SHP77 treated with DMSO at 0.1 percent for 48 hours (cell line): ENCODE measurements around the gene RPL39.
"Not testable (repeated sequence)": the region's sequence is repeated elsewhere in the genome, so short reads cannot be mapped to it uniquely, and the experiment has no call there.

Experiments used
- DNase-seq: peaks from one replicate; lab custom pipeline; 2025; lab: John Stamatoyannopoulos, UW

The RPL39 gene

GRCh38 chrX:119763181-119763580 is 28.2 kb downstream of the RPL39 start:
- no peak for DNase-seq

GRCh38 chrX:119762718-119763117 is 28.7 kb downstream of the RPL39 start:
- no peak for DNase-seq

- DNase-seq = no peak
These were observed 31.2 kb downstream of the RPL39 start for GRCh38 chrX:119760026-119760877.

DNA sequence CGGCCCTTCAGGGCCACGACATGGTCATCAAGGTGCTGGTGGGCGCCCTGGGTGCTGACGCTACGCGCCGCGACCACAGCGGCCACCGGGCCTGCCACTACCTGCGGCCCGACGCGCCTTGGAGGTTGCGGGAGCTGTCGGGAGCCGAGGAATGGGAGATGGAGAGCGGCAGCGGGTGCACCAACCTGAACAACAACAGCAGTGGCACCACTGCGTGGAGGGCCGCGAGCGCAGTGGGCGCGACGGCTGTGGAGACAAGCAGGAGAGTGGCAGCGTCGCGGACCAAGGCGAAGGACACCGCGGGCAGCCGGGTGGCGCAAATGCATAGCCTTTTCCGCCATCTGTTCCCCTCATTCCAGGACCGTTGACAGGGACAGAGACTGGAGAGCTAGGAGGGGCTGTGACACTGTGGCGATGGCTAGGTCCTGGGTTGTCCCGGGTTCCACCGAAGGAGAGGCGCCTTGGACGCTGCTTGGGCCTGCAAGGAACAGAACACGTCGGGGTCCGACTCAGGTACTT is 32.1 kb downstream of the RPL39 start:
- no peak for DNase-seq

- no peak for DNase-seq
These were observed 32.6 kb downstream of the RPL39 start for GRCh38 chrX:119758731-119759247.

GRCh38 chrX:119757979-119758730 is 33.3 kb downstream of the RPL39 start, which contains the start of gene SOWAHD:
SOWAHD (plus strand) TSS chrX:119758588; CDS start chrX:119758668, 80 bp downstream.
- DNase-seq = no peak

DNA sequence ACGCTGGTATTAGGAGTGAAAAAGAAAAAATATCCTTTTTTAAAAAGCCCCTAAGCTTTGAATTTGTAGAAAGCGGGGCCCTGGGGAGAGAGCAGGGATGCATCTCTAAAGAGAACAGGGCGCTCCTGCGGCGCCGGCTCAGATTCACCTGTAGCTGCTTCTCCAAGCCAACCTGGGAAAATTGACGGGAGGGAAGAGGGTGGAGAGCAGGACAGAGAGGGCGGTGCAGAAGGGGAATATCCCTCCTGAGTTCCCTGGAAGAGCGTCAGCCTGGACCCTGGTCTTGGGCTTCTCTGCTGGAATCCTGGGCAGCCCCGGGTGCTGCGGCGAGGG is 33.8 kb downstream of the RPL39 start:
- DNase-seq = no peak

GRCh38 chrX:119756926-119757635 is 34.3 kb downstream of the RPL39 start:
- no peak for DNase-seq

GRCh38 chrX:119755981-119756533 is 35.4 kb downstream of the RPL39 start:
- DNase-seq = no peak

DNA sequence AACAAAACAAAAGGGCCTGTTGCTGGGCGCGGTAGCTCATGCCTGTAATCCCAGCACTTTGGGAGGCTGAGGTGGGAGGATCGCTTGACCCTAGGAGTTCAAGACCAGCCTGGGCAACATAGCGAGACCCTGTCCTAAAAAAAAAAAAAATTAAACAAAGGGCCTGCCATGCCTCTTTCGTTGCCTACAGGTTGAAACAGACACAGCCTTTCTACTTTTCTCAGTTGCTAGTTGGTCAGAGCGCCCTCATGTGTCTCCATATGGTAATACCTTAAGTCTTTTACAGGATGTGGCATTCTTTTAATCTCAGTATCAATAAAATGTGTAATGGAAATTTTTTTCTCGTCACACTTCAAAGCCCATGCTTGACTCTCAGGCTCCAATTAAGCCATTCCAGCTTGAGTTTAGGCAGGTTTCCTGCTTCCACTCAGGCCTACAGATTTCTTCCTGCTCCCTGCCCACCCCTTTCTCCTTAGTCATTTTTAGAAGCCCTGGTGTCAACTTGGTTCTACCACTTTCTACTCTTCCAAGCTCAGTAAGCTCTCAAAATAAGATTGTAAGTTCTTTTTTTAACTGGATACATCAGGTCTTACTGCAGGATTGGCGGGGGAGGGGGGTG is 37.7 kb downstream of the RPL39 start:
- DNase-seq = peak; percentile 10

DNA sequence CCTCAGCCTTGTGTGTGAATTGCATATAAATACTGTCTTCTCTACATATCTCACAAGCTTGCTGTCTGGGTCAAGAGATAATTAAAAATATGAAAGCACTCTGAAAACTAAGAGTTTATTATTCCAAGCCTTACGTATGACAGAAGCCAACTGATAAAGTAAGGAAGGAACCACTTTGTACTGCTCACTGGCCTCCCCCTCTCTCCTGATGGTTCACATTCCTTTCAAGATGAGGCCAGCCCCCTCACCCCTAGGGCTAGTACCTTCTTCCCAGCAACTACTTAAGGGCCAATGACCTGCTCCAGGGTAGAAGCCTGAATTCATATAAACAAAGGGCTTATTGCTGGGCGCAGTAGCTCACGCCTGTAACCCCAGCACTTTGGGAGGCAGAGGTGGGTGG is 38.4 kb downstream of the RPL39 start:
- DNase-seq = no peak

DNA sequence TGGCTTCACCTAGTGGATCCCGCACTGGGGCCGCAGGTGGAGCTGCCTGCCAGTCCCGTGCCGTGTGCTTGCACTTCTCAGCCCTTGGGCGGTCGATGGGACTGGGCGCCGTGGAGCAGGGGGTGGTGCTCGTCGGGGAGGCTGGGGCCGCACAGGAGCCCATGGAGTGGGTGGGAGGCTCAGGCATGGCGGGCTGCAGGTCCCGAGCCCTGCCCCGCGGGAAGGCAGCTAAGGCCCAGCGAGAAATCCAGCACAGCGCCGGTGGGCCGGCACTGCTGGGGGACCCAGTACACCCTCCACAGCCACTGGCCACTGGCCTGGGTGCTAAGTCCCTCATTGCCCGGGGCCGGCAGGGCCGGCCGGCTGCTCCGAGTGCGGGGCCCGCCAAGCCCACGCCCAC is 40.7 kb downstream of the RPL39 start:
- not testable (repeated sequence) for DNase-seq

DNA sequence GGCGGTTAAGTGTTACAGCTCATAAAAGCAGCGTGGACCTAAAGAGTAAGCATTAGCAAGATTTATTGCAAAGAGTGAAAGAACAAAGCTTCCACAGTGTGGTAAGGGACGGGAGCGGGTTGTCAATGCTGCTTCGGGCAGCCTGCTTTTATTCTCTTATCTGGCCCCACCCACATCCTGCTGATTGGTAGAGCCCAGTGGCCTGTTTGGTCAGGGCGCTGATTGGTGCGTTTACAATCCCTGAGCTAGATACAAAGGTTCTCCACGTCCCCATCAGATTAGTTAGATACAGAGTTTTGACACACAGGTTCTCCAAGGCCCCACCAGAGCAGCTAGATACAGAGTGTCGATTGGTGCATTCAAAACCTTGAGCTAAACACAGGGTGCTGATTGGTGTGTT is 41.3 kb downstream of the RPL39 start:
- not testable (repeated sequence) for DNase-seq

DNA sequence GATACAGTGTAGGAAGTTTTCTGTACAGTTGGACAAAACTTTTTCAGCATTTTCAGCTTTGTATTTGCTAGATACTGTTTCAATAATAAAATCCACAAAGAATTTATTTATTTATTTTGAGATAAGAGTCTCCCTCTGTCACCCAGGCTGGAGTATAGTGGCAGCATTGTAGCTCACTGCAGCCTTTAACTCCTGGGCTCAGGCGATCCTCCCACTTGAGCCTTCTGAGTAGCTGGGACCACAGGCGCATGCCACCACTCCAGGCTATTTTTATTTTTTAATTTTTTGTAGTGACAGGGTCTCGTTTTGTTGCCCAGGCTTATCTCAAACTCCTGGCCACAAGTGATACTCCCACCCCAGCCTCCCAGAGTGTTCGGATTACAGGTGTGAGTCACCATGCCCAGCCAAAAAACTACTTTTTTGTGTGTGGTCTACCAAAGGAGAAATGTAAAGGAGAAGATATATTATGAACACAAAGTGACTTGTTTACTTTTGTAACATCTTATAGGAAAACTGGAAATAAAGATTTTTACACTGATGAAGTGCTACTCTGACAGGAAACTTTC is 46.1 kb downstream of the RPL39 start:
- no peak for DNase-seq

DNA sequence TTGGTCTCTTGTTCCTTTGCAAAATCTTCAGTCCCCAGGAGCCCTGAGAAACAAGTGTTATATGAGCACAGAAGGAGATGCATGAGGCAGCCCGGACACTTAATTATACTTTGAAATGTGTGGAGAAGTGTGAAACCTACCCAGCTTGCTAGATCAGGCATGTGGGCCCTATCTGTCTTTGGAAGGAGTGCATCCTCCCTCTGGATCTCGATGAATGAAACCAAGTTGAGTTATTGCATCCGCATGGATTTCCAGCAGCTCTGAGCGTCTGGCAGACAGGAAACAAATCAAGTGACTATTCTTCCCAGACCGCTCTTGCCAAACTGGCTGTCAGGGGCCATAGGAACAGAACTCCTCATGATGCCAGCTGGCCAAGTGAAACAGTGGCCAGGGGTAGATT is 52.7 kb downstream of the RPL39 start:
- no peak for DNase-seq
